ENCODE results near the gene FN1.

FN1 gene

GRCh38 chr2:215435870-215436704, at the start of gene FN1:
TSS of gene FN1 (minus strand) at chr2:215436068. CDS start at chr2:215435802, 266 bp downstream.
- peak; percentile 68 for DNase-seq

GRCh38 chr2:215485032-215485431, 49.2 kb upstream of the FN1 start:
- no peak for DNase-seq

GRCh38 chr2:215484570-215484969, 48.7 kb upstream of the FN1 start:
- DNase-seq: no peak

GRCh38 chr2:215483431-215483830, 47.6 kb upstream of the FN1 start:
- DNase-seq: no peak

GRCh38 chr2:215479536-215480240, 43.8 kb upstream of the FN1 start:
- no peak for DNase-seq

GRCh38 chr2:215479121-215479520, 43.3 kb upstream of the FN1 start:
- no peak for DNase-seq

GRCh38 chr2:215476424-215476823, 40.6 kb upstream of the FN1 start:
- no peak for DNase-seq

GRCh38 chr2:215466097-215466909, 30.4 kb upstream of the FN1 start:
- DNase-seq: no peak

- DNase-seq: no peak
Observed at GRCh38 chr2:215465256-215465655, 29.4 kb upstream of the FN1 start.

- no peak for DNase-seq
Observed at GRCh38 chr2:215461836-215462532, 26.1 kb upstream of the FN1 start.

GRCh38 chr2:215460682-215461382, 25.0 kb upstream of the FN1 start:
- DNase-seq: no peak

- no peak for DNase-seq
Observed at GRCh38 chr2:215455958-215456357, 20.1 kb upstream of the FN1 start.

GRCh38 chr2:215454519-215455246, 18.8 kb upstream of the FN1 start:
- no peak for DNase-seq

- DNase-seq: no peak
Observed at GRCh38 chr2:215452725-215453124, 16.9 kb upstream of the FN1 start.

GRCh38 chr2:215451012-215451756, 15.3 kb upstream of the FN1 start:
- no peak for DNase-seq

- DNase-seq: no peak
Observed at GRCh38 chr2:215450188-215451011, 14.5 kb upstream of the FN1 start.

- no peak for DNase-seq
Observed at GRCh38 chr2:215447673-215448081, 11.8 kb upstream of the FN1 start.

- DNase-seq: no peak
Observed at GRCh38 chr2:215447056-215447455, 11.2 kb upstream of the FN1 start.

GRCh38 chr2:215442401-215442787, 6.5 kb upstream of the FN1 start:
- no peak for DNase-seq
